Mammary epithelial cell (primary cell): ENCODE measurements around the gene HOXA3.

ENCODE experiments used
- EZH2 ChIP-seq: IDR thresholded peaks from 2 replicates; pipeline ENCODE4 v1.6.1; 2012; ENCODE audit warnings: low read length, inconsistent platforms, borderline replicate concordance
- TF ChIP-seq, protein P1 (sequence below), 2 donors: IDR thresholded peaks in 1 of 2; conservative IDR thresholded peaks in 1 of 2; 2 replicates each; pipeline ENCODE4 v1.5.1; 2011 to 2012; ENCODE audit warnings: inconsistent platforms in 2 of 2, low read length in 2 of 2, mild to moderate bottlenecking in 2 of 2, control low read depth in 1 of 2, low read depth in 1 of 2; ENCODE audit not compliant: insufficient read depth in 1 of 2; ENCODE audit errors: extremely low read depth in 1 of 2

DNA sequence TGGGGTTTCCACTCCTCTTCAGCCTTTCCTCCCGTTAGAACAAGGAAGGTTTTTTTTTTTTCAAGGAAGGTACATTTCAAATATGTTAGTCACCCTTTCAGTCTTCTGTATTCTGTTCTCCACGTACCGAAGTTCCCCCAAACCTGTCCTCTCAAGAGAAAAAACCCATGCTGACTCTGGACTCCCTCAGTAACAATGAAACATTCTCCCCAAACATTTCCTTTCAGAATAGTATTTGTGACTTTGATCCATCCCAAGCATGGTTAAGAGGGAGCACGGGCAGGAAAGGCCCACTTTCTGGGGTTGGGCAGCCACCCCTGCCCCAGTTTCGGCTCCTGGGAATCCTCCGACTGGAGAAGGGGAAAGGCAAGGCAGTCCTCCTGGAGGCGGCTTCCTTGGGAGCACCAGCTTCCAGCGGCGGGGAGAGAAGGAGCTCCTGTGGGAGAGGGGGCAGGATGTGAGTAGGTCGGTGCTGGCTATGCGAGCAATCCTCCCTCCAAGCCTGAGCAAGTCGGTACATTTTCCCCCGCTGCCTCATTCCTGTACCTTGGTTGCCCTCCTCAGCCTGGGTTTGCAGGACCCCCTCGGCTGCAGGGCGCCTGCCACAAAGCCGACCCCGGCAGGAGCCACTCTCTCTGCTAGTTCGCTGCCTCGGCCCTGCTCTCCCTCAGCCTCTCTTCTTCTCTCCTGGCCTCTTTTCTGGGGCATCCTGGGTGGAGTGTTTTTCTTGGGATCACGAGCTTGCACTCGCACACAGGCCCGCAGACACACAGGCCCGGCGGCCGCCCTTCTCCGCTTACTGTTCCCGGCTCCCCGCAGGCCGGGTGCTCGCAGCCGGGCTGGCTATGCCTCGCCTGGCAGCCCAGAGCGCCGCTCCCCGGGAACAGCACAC, 54.5 kb downstream of the HOXA3 start:
- TF ChIP-seq, protein P1, sequence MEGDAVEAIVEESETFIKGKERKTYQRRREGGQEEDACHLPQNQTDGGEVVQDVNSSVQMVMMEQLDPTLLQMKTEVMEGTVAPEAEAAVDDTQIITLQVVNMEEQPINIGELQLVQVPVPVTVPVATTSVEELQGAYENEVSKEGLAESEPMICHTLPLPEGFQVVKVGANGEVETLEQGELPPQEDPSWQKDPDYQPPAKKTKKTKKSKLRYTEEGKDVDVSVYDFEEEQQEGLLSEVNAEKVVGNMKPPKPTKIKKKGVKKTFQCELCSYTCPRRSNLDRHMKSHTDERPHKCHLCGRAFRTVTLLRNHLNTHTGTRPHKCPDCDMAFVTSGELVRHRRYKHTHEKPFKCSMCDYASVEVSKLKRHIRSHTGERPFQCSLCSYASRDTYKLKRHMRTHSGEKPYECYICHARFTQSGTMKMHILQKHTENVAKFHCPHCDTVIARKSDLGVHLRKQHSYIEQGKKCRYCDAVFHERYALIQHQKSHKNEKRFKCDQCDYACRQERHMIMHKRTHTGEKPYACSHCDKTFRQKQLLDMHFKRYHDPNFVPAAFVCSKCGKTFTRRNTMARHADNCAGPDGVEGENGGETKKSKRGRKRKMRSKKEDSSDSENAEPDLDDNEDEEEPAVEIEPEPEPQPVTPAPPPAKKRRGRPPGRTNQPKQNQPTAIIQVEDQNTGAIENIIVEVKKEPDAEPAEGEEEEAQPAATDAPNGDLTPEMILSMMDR (conservative IDR thresholded peaks at IDR 0.05 in 1 of 2, IDR thresholded peaks at IDR 0.05 in 1 of 2; ENCODE audit: extremely low read depth in 1 of 2, insufficient read depth in 1 of 2, low read depth in 1 of 2, low read length in 2 of 2) = peak in 1 of 2 donors; percentile 50
- TF ChIP-seq EZH2 = no peak
